Hepatocyte (in vitro differentiated cells): ENCODE measurements around the gene USH1C. TPM values are rescaled to one million over a fixed set of nuclear protein-coding genes. Genes with fewer than 3 reads are reported as not detected.

Source experiments
- DNase-seq: peaks from one replicate; pipeline ENCODE4 v3.0.0-alpha.2; 2016; ENCODE audit warnings: low spot score
- H2AFZ ChIP-seq: fragments of 200-600 bp; sonication (generic); 2 replicates; pipeline ENCODE4 v1.6.0; 2016; ENCODE audit warnings: antibody characterized with exemption, mild to moderate bottlenecking
- H3K27ac ChIP-seq: fragments of 200-600 bp; sonication (generic); 2 replicates; pipeline ENCODE4 v1.5.1; 2016; ENCODE audit warnings: mild to moderate bottlenecking
- H3K27me3 ChIP-seq: fragments of 200-600 bp; sonication (generic); 2 replicates; pipeline ENCODE4 v1.6.1; 2016
- H3K36me3 ChIP-seq: fragments of 200-600 bp; sonication (generic); replicated peaks from 2 replicates; pipeline ENCODE4 v1.5.1; 2016; ENCODE audit warnings: low read depth; ENCODE audit not compliant: insufficient read depth
- H3K4me1 ChIP-seq: fragments of 200-600 bp; sonication (generic); 2 replicates; pipeline ENCODE4 v1.5.1; 2016; ENCODE audit warnings: mild to moderate bottlenecking, moderate library complexity; ENCODE audit not compliant: insufficient read depth
- H3K4me2 ChIP-seq: fragments of 200-600 bp; sonication (generic); 2 replicates; pipeline ENCODE4 v1.6.0; 2016
- H3K4me3 ChIP-seq: fragments of 200-600 bp; sonication (generic); 2 replicates; pipeline ENCODE4 v1.5.1; 2016; ENCODE audit warnings: mild to moderate bottlenecking
- H3K79me2 ChIP-seq: fragments of 200-600 bp; sonication (generic); 2 replicates; pipeline ENCODE4 v1.6.0; 2017; ENCODE audit warnings: mild to moderate bottlenecking
- H3K9me2 ChIP-seq: fragments of 200-600 bp; sonication (generic); replicated peaks from 2 replicates; pipeline ENCODE4 v1.6.0; 2017; ENCODE audit warnings: mild to moderate bottlenecking; ENCODE audit not compliant: insufficient read depth
- H3K9me3 ChIP-seq: fragments of 200-600 bp; sonication (generic); 2 replicates; pipeline ENCODE4 v1.5.1; 2016; ENCODE audit warnings: low read depth, mild to moderate bottlenecking
- H4K20me1 ChIP-seq: fragments of 200-600 bp; sonication (generic); 2 replicates; pipeline ENCODE4 v1.6.0; 2016; ENCODE audit warnings: mild to moderate bottlenecking; ENCODE audit not compliant: insufficient read depth, poor library complexity, severe bottlenecking
- CTCF ChIP-seq: fragments of 200-600 bp; sonication (generic); IDR thresholded peaks from 2 replicates; pipeline ENCODE4 v1.5.1; 2016; ENCODE audit warnings: antibody characterized with exemption, mild to moderate bottlenecking; ENCODE audit not compliant: poor library complexity
- EZH2 ChIP-seq: fragments of 200-600 bp; sonication (generic); IDR thresholded peaks from 2 replicates; pipeline ENCODE4 v1.6.1; 2016; ENCODE audit warnings: antibody characterized with exemption, mild to moderate bottlenecking, borderline replicate concordance
- EZH2phosphoT487 ChIP-seq: fragments of 200-600 bp; sonication (generic); IDR thresholded peaks from one replicate; pipeline ENCODE4 v1.6.1; 2018; ENCODE audit warnings: antibody characterized with exemption, mild to moderate bottlenecking, low read depth, moderate library complexity; ENCODE audit not compliant: unreplicated experiment, severe bottlenecking
- WGBS: methylation state at CpG from one replicate; pipeline ENCODE4 v1.1.6; 2016; ENCODE audit warnings: low lambda C conversion rate; ENCODE audit errors: missing lambda C conversion rate; 5-methylcytosine and 5-hydroxymethylcytosine counted together
- polyA plus RNA-seq: library from polyadenylated mRNA; unstranded; fragments of >200 nt; fragmentation: Nextera tagmentation; extraction: Ambion mirVana; gene quantifications from 2 replicates; pipeline ENCODE4 v1.2.1, GENCODE V29; 2016
- total RNA-seq: library from RNA; depleted of rRNA; stranded (reverse); fragments of >200 nt; gene quantifications from 2 replicates; pipeline ENCODE4 v1.2.3, GENCODE V29; 2014

The USH1C gene
- total and polyA plus RNA-seq, 2 experiments from 2014 or later, result 54.3 to 60.6 TPM

GRCh38 chr11:17560281-17561110 lies 16.3 kb upstream of the USH1C start:
- no peak for TF ChIP-seq CTCF
- TF ChIP-seq EZH2phosphoT487, result no peak
- TF ChIP-seq EZH2, result no peak
- H3K36me3 ChIP-seq, result no peaks in the 10 kb centered on the region
- H3K27ac ChIP-seq, result no peak overlapping the region
- no peaks in the 10 kb centered on the region for H3K9me3 ChIP-seq
- H3K4me1 ChIP-seq, result no peaks in the 10 kb centered on the region
- no peaks in the 10 kb centered on the region for H3K9me2 ChIP-seq
- H3K27me3 ChIP-seq, result no peaks in the 10 kb centered on the region
- 55% methylated on average over 12 of the region's 12 CpGs for WGBS
- no peak overlapping the region for H3K4me3 ChIP-seq
- no peaks in the 10 kb centered on the region for H4K20me1 ChIP-seq
- no peak overlapping the region for H2AFZ ChIP-seq
- H3K79me2 ChIP-seq, result no peaks in the 10 kb centered on the region
- no peak for DNase-seq
- H3K4me2 ChIP-seq, result no peak overlapping the region

GRCh38 chr11:17559341-17560087 lies 15.3 kb upstream of the USH1C start:
- no peaks in the 10 kb centered on the region for H3K9me3 ChIP-seq
- no peaks in the 10 kb centered on the region for H3K79me2 ChIP-seq
- no peak overlapping the region for H3K4me3 ChIP-seq
- no peak for DNase-seq
- H3K4me1 ChIP-seq, result no peaks in the 10 kb centered on the region
- H3K4me2 ChIP-seq, result no peak overlapping the region
- no peaks in the 10 kb centered on the region for H3K36me3 ChIP-seq
- H4K20me1 ChIP-seq, result no peaks in the 10 kb centered on the region
- H3K27me3 ChIP-seq, result no peaks in the 10 kb centered on the region
- H2AFZ ChIP-seq, result no peak overlapping the region
- TF ChIP-seq EZH2 (no peak), EZH2phosphoT487 (no peak), CTCF (no peak)
- H3K9me2 ChIP-seq, result no peaks in the 10 kb centered on the region
- H3K27ac ChIP-seq, result no peak overlapping the region
- 92% methylated on average over 9 of the region's 9 CpGs for WGBS

- Histone ChIP-seq H2AFZ (no peak overlapping the region), H4K20me1 (no peaks in the 10 kb centered on the region), H3K27me3 (no peaks in the 10 kb centered on the region), H3K4me2 (no peak overlapping the region), H3K9me2 (no peaks in the 10 kb centered on the region), H3K4me1 (no peaks in the 10 kb centered on the region), H3K79me2 (no peaks in the 10 kb centered on the region), H3K4me3 (no peak overlapping the region), H3K27ac (no peak overlapping the region), H3K36me3 (no peaks in the 10 kb centered on the region), H3K9me3 (no peaks in the 10 kb centered on the region)
- no peak for TF ChIP-seq EZH2phosphoT487
- TF ChIP-seq EZH2, result no peak
- TF ChIP-seq CTCF, result no peak
- no peak for DNase-seq
- 86% methylated on average over 9 of the region's 9 CpGs for WGBS
These were observed 14.7 kb upstream of the USH1C start for GRCh38 chr11:17558916-17559315.
